NCI-H226 (cell line): ENCODE measurements around the gene PCBD1.

Experiments used
- DNase-seq: peaks from one replicate; pipeline ENCODE4 v3.0.0-alpha.2; 2015

Gene PCBD1

DNA sequence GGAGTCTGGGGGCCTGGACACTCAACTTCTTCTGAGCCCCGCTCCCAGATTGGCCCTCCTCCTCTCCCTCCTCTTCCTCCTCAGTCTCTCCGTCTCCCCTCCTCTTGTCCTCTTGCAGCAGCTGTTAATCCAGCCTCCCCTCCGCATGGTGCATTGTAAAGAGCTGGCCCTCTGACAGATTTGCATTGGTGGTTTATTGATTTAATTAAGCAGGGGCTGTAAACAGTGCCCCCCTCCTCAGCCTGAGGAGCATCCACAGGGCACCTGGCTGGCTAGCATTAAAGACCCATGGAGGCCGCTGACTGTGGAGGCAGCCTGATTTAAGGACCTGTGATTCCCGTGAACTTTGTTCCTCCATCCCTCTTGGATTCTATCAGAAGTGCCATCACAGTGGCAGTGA lies 28.9 kb upstream of the PCBD1 start:
- DNase-seq = no peak

DNA sequence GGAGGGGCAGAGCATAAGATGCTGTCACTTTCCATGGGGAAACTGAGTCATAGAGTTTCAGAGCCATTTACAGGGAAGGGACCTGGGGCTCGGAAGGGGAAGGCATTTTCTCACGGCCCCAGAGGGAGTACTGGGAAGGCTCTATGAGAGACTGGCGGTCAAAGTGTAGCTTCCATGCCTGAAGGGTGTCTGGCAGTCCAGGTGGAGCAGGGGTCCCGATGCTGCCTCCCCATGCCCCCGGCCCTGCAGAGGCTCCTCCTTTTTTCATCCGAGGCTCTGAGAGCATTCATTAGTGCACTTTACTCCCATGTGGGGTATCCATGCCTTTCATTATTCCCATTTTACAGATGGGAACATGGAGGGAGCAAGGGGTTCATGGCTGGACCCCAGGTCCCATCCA lies 27.9 kb upstream of the PCBD1 start:
- DNase-seq = no peak

DNA sequence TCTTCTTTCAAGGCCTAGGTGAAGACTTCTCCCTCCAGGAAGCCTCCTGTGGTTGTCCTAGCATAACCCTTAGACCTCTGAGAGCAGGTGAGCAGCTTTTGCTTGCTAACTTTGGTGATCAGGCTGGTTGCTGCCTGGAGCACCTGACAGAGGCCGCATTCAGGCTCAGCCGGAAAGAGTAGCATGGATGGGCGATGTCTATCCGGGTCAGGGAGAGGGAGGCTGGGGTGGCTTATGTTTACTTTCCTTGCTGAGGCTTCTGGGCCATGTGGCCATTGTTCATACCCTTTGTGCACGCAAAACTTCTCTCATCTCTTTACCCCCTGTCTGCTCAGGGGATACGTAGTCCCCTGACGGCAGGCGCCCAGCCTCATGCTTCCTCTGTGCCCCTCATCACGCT lies 27.4 kb upstream of the PCBD1 start:
- no peak for DNase-seq

DNA sequence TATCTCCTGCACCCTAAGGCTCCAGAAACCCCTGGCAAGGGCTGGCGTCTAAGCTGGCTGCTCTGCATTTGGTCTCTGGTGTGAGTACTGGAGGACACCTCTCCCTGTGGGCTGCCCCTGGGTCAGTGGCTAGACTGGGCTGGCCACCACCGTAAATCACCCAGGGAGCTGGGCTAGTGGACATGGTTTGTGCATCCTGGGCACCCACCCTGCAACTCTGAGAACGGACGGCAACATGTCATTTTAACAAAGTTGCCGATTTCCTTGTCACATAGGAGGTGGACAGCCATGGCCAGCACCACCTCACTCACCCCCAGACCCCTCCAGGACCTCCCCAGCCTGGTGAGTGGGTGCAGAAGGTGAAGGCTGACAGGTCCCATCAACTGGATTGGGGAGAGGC lies 26.8 kb upstream of the PCBD1 start:
- DNase-seq = no peak

DNA sequence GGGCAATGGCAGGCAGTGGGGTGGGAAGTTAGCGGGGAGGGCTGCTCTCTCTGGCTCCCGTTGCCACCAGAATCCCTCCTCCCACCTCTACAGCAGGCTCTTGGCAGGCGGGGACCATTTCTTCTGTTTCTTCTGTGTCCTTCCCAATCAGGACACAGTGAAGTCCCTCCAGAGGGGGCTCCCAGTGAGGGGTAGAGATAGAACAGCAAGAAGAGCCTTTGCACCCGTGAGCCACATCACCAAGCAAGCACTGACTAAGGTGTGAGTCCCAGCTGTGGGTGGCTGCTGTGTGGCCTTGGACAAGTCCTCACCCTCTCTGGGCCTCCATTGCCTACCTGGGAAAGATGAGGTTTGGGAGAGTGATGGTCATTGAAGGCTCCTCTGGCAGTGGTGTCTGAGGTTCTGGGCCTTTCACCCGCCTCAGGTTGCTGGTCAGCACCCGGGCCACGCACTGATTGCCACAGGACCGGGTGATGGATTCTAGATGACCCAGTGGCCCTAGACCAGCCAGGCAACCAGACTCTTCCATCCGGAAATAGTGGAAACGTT lies 26.0 kb upstream of the PCBD1 start:
- DNase-seq = no peak

DNA sequence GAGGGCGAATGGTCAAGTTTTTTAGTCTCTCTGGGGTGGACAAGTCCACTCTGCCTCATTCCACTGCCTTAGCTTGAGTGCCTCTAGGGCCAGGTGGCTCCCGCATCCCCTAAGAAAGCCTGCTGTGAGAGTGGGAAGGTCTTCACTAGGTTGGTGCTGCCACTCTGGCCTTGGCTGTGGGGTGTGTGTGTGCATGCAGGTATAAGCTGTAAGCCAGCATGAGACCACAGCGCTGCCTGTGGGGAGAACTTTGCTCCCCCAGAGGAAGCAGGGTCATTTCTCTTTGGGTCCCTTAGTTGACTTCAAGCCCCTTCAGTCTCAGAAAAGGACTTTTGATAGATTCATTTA lies 25.5 kb upstream of the PCBD1 start:
- DNase-seq = no peak

DNA sequence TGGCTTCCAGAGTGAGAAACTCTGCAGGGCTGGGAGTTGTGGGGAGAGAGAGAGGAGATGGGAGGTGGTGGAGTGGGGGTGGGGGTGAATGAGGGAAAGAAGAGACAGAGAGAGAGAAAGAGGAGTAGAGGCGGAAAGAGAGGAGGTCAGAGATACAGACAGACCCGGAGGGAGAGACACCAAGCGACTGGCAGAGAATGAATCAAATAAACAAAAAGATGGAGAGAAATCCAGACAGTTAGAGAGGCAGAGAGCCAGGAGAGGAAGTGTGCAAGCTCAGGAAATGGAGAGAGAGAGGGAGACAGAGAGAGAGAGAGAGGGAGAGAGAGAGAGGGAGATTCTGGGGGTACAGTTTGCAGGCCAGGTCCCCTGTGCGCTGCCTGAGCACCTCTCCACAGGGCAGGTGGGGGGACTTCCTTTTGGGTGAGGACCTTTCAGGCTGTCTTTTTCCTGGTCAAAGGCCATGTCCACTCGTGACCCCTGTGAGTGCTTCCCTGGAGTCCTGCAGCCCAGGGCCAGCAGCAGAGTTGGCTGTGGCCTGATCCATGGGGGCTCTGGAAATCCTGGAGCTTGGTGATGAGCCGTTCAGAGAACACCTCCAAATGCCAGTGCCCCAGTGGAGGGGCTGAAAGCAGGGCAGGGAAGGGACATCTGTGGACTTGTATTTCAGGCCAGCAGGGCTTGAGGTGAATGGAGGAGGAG lies 25.0 kb upstream of the PCBD1 start:
- no peak for DNase-seq

DNA sequence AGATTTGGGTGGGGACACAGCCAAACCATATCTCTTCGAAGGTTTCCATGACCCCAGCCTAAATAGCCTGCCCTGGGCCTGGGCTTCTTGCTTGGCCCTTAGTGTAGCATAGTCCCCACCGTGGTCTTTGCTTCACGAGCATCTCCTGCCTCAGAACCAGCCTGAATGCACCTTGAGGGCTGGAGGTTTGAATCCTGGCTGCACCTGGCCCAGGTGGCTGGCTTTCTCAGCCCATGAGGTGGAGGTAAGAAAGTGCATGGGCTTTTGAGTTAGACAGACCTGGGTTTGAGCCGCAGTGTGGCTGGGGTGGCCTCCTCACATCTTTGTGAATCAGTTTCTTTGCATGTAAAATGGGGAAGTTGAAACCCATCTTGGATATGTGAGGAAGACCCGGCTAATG lies 24.2 kb upstream of the PCBD1 start:
- DNase-seq = no peak

DNA sequence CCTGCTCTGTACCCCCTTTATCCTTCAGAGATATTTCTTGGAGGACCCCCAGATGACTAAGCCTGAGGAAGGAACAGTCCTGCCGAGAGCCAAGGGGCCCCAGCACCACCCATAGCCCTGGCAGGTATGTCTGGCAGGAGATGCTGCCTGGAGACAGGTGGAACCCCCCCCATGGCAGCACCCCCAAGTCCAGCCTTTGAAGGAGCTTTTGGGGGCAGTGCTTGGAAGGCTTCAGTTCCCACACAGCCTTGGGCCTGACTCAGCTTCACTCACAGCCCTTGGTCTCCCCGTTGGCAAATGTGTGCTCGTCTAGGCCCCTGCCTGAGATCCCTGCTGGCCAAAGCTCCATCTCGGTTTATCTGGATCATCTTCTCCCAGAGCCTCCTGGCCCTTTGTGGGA lies 23.0 kb upstream of the PCBD1 start:
- DNase-seq = no peak

DNA sequence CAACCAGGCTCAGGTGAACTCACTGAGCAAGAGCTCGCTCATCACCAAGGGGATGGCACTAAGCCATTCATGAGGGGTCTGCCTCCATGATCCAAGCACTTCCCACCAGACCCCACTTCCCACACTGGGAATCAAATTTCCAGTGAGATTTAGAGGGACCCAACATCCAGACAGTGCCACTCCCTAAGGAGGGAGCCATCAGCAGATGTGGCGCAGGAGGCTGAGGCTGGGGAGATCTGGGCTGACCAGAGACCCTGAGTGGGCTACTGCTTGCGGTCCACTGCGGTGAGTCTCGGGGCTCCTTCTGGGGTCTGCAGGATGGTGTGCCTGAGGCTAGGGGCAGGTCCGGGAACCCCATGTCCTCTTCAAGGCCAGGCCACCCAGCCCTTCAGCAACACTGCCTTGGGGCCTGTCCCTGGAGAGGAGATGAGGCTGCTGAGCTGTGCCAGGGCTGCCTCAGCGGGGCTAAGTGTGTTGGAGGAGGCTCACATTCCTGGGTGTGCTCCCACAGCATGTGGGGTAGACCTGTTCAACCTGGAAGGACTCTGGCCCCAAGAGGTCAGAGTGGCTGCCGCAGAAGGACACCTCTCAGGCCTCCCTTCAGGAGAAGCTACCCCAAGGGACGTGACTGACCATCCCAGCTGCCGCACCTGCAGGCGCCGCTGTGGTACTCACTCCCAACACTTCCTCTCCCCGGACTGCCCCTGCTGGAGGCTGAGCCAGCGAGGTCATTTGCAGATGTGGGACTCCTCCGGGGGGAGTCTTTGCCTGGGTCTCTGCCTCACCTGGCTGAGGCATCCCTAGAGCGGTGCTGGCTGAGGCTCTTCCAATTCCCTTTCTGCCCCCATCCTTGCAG lies 22.3 kb upstream of the PCBD1 start:
- DNase-seq = no peak

DNA sequence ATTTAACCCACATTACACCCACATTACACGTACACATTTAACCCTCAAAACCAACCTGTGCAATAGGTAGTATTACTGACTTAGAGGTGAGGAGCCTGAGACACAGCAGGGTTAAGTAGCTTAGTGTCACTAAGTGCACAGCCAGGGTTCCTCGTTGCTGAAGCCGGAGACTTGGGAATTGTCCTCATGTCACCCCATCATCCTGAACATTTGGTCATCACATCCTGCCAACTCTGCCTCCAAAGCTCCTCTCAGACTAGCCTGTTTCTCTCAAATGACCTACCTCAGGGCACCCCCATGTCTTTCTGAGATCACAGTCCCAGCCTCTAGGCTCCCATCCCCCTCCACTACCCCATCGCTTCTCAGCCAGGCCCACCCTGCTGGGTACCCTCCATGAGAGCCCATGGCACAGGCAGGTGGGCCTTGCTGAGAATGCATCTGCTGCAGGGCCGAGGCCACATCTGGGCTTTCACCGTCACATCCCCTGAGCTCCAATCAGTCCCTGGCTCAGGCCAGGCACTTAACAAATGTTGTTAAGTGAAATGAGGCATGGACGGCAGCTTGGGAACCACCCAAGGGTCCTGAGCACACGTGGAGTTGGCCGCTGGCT lies 21.1 kb upstream of the PCBD1 start:
- DNase-seq = no peak

DNA sequence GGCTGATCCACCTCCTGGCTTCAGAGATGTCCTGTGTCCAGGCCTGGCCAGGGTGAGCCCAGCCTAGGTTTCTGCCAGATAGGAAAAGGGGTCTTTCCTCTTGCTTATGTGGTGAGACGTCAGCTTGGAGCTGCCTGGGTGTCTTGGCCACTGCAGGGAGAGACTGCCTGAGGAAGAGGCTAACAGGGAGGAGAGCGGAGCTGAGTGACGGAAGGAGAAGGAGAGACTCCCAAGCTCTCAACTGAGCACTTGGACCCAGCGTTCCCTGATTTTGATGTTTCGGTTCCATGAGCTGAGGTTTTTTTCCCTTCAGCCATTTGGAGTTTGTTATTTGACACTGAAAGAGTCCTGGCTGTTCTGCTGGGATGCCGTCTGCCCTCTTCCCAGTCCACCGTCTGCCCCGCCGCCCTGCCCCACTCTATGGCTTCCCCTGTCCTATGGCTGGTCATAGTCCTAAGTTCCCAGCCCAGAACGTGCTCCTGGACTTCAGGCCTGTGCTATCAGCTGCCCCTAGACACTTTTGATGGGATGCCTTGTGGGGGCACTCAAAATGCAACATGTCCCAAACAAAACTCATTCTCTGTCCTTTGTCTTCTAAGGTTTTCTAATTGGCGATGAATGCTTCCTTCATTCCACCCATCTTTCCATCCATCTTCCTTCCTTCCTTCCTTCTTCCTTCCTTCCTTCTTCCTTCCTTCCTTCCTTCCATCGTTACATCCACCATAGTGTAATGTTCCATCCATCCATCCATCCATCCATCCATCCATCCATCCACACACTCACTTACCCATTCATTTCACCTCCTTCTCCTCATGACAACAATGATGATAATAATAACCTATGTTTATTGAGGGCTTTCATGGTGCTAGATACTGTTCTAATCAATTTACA lies 20.3 kb upstream of the PCBD1 start:
- no peak for DNase-seq

DNA sequence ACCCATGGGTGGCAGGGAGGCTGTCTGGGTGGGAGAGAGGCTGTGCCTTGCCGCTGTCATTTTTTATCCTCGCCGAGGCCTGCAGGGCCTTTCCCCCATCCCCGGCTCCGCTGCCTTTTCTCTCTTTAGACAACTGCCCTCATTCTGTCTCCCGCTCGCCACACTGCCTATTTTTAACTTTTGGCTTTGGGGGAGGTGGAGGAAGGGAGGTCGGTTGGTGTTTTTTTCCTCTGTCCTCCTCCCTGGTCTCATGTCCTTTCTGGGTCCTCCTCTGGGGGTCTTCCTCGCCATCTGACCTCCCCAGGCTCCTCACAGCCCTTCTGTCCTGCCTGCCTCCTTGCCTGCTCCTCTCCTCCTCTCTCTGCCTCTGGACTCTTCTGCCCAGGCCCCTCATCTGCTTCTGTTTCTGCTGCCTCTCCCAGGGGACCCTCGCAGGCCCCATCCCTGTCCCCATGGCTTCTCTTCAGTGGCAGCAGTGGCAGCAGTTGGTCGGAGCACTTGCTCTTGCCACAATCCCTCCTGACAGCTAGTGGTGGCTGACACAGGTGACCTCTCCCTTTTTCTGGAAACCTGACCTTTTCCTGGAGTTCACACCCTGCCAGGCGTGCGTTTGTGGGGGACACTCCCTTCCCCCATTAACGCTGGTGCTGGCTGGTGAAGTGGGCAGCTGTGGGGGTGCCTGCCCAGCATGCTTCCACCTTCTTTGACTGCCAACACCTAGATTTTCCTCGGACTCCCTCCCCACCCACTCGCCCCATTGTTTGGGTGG lies 19.5 kb upstream of the PCBD1 start:
- no peak for DNase-seq

DNA sequence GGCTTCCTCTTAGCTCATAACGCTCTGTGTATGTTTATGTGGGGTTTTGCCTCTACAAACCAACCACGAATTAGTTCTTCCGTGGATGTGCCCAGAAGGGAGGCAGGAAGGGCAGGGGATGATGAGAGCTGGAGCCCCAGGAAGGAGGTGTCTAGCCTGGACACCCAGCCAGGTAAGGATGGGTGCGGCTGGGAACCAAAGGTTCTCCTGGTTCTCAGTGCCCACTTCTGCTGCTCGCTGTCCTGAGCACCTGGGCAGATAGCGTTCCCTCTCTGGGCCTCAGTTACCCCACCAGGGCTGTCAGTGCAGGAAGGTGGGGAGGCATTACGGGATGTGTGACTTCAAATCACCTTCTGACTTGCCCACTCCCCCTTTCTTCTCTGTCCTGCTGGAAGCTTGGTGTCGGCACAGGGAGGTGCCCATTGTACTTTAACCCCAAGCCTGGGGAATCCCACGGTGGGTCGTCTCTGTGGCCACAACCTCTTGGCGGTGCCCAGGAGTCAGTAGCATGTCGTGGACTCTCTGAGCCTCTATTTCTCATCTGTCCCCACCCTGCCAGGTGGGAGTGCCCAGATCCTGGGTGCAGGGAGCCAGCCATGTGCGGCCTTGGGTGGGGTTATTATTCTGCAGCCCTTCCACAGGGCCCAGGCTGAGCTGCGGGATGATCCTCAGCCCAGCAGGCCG lies 18.7 kb upstream of the PCBD1 start:
- DNase-seq = no peak

DNA sequence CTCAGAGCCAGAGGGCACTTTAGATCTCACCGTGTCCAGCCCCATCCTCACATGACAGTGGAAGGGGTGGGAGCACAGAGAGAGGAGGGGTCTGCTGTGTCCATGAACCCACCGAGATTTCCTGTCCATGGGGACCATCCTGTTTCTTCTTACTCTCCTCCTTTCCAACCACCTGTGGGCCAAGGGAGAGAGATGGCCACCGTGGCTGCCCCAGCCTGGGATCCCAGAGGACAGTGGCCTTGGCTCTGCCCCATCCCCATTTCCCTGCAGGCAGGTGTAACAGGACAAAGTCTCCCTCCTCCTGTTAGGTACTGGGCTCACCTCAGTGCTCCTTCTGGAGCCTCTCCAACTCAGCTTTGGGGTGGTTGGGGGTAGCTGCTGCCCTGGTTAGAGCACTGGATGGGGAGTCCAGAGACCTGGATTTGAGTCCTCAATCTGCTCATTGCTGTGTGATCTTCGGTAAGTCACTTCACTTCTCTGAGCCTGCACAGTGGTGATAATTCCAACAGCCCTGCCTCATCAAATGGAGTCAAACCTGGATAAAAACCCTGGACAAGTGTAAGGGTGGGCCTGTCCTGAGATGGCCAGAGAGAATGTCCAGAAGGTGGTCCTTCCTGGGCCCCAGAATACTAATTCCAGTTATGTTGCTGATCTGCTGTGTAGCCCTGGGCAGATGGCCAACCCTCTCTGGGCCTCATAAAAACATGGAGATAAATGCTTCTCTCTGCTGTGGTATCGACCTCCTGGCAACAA lies 17.8 kb upstream of the PCBD1 start:
- DNase-seq = no peak

DNA sequence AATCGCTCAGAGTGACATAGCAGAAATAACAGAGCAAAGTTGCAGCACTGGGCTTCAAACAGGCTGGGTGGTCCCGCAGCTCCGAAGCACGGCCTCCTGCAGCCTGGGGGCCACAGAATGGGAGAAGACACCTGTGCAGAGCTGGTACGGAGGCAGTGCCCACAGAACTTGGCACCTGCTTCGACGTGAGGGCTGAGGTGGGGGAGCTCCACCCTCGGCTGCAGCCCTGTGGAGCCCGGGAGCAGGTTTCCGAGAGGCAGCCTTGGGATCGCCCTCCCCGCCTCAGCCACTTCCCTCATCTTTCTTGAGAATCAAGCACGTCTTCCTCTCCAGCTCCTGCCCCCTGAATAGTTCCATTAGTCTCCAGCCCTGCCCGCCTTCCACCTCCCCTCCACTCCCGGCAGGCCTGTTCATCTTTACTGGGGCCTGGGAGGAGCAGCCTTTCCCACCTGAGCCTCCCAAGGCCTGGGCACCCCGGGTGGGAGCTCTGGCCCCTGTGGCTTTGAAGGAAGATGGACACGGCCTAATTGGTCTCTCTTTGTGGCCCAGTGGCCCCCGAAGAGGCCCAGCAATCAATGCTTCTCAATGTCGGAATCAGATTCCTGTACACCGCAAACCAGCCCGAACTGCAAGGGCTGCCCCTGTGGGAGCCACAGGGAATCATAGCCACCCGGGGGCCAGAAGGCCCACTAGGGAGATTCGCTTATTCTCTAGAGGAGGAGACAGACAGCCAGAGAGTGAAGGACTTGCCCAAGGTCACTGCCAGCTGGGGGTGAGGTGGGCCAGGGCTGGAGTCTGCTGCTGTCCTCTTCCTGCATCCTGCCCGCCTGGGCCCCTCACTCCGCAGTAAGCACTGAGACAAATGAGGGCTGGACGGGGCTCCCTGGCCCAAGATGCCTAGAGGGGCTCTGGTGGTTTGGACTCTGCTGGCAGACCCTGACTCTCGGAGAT lies 17.0 kb upstream of the PCBD1 start:
- DNase-seq = no peak

DNA sequence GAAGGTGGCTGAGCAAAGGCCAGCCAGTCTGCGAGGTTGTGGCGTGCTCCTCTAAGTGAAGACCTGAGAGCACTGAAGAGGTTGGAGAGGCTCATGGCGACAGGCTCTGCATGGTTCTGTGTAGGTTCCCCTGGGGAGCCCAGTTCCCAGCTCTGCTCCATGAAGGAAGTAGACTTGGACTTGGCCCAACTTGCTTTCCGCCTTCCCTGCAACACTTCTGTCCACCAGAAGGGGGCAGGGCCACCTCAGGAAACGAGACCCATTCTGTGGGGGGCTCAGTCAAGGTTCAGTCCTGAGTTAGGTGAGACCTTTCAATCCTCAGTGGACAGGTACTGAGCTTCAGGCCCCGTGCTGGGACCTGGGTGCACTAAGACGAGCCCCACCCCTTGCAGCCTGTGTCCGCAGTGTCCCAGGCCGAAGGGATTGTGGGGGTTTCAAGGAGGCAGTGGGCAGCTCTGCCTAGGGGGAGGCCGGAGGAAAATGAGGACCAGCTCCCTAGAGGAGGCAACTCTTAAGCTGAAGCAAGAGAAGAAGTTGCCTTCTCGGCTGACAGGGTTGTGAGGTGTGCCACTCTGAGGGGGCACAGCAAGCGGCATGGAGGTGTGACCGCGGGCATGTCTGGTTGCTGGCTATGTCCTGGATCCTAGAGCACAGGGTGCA lies 15.0 kb upstream of the PCBD1 start:
- DNase-seq = peak; percentile 28

DNA sequence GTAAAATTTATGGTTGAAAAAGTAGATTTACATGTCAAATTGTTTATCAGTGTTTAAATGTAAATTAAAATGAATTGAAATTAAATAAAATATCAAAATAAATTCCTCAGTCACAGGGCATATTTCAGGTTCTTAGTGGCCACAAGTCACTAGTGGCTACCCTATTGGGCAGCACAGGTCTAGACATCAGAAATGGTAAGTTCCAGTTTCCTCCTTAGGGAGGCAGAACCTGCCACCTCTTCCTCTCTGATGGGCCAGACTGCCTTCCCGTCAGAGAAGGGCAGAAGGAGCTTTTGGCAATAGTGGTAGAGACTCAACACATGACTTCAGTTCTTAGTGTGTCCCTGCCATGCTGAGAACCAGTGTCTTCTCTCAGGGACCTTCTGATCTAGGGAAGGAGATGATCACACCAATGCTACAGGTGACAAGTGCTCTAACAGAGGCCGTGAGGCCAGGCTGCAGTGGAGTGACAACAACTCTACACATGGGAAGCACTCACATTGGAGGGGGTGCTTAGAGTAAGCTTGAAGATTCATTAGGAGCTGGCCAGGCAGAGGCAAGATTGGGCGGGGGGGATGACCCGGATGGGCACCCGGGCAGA lies 14.4 kb upstream of the PCBD1 start:
- no peak for DNase-seq
